ENCODE data around the gene SKIL.

The SKIL gene

DNA sequence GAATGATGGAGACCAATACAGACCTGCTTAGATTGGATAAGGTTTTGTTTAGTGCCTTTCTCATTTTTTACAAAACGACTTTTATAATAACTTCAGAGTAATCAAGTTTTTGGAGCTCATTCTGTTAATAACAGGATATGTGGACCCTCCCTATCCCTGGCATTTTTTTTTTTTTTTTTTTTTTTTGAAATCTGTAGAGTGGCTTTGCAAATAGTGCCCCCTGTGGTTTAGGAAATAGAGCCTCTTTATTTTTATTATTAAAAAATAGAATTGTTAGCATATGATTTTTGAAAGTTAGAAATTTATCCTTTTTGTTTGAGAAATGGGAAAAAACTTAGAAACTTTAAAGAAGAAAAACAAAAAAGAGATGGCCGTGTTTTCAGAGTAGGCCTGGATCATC lies 11.4 kb downstream of the SKIL start:
- TF ChIP-seq, protein P1, sequence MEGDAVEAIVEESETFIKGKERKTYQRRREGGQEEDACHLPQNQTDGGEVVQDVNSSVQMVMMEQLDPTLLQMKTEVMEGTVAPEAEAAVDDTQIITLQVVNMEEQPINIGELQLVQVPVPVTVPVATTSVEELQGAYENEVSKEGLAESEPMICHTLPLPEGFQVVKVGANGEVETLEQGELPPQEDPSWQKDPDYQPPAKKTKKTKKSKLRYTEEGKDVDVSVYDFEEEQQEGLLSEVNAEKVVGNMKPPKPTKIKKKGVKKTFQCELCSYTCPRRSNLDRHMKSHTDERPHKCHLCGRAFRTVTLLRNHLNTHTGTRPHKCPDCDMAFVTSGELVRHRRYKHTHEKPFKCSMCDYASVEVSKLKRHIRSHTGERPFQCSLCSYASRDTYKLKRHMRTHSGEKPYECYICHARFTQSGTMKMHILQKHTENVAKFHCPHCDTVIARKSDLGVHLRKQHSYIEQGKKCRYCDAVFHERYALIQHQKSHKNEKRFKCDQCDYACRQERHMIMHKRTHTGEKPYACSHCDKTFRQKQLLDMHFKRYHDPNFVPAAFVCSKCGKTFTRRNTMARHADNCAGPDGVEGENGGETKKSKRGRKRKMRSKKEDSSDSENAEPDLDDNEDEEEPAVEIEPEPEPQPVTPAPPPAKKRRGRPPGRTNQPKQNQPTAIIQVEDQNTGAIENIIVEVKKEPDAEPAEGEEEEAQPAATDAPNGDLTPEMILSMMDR (conservative IDR thresholded peaks at IDR 0.05; ENCODE audit: low read depth, low read length) = peak; percentile 32
- no peak for DNase-seq (ENCODE audit: low read depth)

DNA sequence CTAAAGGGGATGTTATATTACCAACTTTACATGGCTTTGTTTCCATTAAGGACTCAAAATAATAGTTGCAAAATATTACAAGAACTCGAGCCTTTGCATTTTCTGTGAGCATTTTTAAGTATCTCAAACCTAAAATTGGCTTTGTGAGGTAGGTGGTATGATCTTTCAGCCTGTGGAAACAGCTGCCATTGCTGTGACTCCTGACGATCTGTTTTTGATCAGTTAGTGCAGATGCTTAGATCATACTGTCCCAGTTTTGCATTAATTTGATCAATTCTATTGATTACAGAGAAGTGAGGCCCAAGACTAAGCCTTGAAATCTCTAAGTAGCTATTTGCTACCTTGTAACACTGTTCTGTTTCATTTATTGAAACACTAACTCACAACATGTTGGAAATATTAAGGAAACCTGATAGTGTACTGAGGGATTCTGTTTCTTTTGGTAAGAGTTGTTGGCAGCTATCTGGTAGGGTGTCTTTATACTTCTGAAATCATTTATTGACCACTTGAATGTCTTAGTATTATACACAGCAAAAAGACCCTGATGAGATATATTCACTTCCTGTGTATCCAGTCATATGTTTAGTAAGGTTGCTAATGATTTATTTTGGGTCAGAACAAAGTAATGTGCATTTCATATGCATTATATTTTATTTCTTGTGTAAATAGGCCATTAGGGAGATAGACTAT lies 14.8 kb downstream of the SKIL start:
- TF ChIP-seq, protein P1 (conservative IDR thresholded peaks at IDR 0.05; ENCODE audit: low read depth, low read length) = no peak
- H3K4me3 ChIP-seq (ENCODE audit: low read length) = no peak overlapping the region

More for the DNA sequence above, 11.4 kb downstream of the SKIL start:
- no peak overlapping the region for H3K4me3 ChIP-seq (ENCODE audit: low read length)

DNA sequence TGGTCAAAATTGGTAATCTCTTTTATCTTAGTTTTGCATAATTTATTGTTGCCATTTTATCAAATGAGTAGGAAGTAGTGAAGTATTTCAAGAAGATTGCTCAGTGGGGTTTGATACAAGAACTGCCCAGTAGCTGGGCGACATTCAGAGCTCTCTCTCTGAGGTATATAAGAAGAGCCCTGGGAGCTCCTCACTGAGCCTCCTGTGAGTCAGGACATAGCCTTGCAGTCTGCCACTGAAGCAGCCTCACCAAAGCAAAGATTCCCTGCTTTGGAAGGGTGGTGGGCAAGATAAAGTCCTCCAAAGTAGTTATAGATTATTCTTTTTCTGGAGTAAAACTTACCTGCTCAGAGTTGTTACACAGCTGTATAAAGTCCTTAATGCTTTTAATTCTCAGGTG lies 26.1 kb downstream of the SKIL start:
- no peak for DNase-seq (ENCODE audit: low read depth)
- H3K4me3 ChIP-seq (ENCODE audit: low read length) = no peak overlapping the region
- TF ChIP-seq, protein P1 (conservative IDR thresholded peaks at IDR 0.05; ENCODE audit: low read depth, low read length) = no peak

More for the DNA sequence above, 14.8 kb downstream of the SKIL start:
- DNase-seq (ENCODE audit: low read depth) = no peak

DNA sequence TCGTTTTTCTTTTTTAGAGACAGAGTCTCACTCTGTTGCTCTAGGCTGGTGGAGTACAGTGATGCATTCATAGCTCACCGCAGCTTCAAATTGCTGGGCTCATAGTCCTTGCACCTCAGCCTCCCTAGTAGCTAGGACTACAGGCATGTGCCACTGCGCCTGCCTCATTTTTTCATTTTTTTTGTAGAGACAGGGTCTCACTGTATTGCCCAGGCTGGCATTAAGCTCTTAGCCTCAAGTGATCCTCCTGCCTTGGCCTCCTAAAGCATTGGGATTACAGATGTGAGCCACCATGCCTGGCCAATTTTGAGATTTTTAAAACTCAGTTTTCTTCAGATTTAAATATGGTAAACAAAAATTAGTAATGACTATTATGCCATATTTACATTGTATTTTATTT lies 29.0 kb downstream of the SKIL start:
- TF ChIP-seq, protein P1 (conservative IDR thresholded peaks at IDR 0.05; ENCODE audit: low read depth, low read length) = no peak
- no peak for DNase-seq (ENCODE audit: low read depth)

DNA sequence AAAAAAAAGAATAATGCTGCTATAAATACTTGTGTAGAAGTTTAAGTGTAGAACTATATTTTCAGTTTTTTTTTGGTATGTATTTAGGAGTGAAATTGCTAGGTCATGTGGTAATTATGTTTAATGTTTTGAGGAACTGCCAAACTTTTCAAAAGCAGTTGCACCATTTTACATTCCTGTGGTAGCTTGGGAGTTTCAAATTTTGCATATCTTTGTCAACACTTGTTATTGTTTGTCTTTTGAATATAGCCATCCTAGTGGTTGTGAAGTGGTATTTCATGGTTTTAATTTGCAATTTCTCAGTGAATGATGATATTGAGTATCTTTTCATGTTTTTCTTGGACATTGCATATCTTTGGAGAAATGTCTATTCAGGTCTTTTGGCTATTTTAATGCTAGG lies 30.4 kb downstream of the SKIL start:
- DNase-seq (ENCODE audit: low read depth) = no peak
- TF ChIP-seq, protein P1 (conservative IDR thresholded peaks at IDR 0.05; ENCODE audit: low read depth, low read length) = no peak
- no peak overlapping the region for H3K4me3 ChIP-seq (ENCODE audit: low read length)

More for the DNA sequence above, 29.0 kb downstream of the SKIL start:
- no peak overlapping the region for H3K4me3 ChIP-seq (ENCODE audit: low read length)

DNA sequence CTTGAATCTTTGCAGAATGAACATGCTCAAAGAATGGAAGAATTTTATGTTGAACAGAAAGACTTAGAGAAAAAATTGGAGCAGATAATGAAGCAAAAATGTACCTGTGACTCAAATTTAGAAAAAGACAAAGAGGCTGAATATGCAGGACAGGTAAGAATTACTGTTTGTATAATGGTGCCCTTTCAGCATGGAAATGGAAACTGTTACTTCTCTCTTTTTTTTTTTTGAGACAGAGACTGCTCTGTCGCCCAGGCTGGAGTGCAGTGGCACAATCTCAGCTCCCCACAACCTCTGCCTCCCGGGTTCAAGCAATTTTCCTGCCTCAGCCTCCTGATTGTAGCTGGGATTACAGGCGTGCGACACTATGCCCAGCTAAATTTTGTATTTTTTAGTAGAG lies 33.6 kb downstream of the SKIL start:
- no peak overlapping the region for H3K4me3 ChIP-seq (ENCODE audit: low read length)
- no peak for DNase-seq (ENCODE audit: low read depth)
- TF ChIP-seq, protein P1 (conservative IDR thresholded peaks at IDR 0.05; ENCODE audit: low read depth, low read length) = no peak

DNA sequence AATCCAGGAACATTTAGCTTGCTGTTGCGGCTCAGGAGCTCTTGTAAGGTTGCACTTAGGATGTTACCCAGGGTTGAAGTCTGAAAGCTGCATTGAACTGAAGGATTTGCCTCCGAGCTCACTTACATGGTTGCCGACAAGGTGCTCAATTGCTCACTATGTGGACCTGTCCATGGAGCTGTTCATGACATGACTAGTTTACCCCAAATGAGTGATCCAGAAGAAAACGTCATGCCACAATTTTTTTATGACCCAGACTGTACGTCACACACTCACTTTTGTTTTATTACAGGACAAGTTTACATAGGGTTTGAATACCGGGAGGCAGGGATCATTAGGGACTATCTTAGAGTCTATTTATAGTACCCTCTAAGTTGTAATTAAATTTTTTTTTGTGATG lies 40.2 kb downstream of the SKIL start:
- TF ChIP-seq, protein P1 (conservative IDR thresholded peaks at IDR 0.05; ENCODE audit: low read depth, low read length) = no peak
- H3K4me3 ChIP-seq (ENCODE audit: low read length) = no peak overlapping the region
- no peak for DNase-seq (ENCODE audit: low read depth)
